Upper lobe of left lung (tissue), 6 donors: ENCODE results near the gene SYDE1. TPM values are rescaled to one million over a fixed set of nuclear protein-coding genes. Genes with fewer than 3 reads are reported as not detected.

Experiments used
- ATAC-seq, 2 donors: fragments of 200-7000 bp; cut with Tn5 transposase; one replicate each; pipeline ENCODE4 v1.9.1; 2022; ENCODE audit warnings: mild to moderate bottlenecking in 2 of 2, moderate library complexity in 2 of 2; ENCODE audit not compliant: low FRiP score in 2 of 2
- DNase-seq, 2 donors: peaks; one replicate each; pipeline ENCODE4 v3.0.0-alpha.2; 2019 to 2020
- H3K27ac ChIP-seq, 4 donors: fragments of 200-600 bp; sonication (generic); one replicate each; pipeline ENCODE4 v1.5.1; 2016 to 2019
- H3K27me3 ChIP-seq, 4 donors: fragments of 200-600 bp; sonication (generic); one replicate each; pipeline ENCODE4 v1.5.1; 2017 to 2019
- H3K36me3 ChIP-seq, 4 donors: fragments of 200-600 bp; sonication (generic); one replicate each; pipeline ENCODE4 v1.5.1; 2016 to 2019
- H3K4me1 ChIP-seq, 4 donors: fragments of 200-600 bp; sonication (generic); one replicate each; pipeline ENCODE4 v1.5.1; 2018 to 2019
- H3K4me3 ChIP-seq, 4 donors: fragments of 200-600 bp; sonication (generic); one replicate each; pipeline ENCODE4 v1.5.1; 2017 to 2019; ENCODE audit warnings: mild to moderate bottlenecking in 2 of 4, moderate library complexity in 1 of 4
- H3K9me3 ChIP-seq, 4 donors: fragments of 200-600 bp; sonication (generic); one replicate each; pipeline ENCODE4 v1.5.1; 2018 to 2019
- EP300 ChIP-seq, 4 donors: sonication (generic); formaldehyde crosslinking; IDR thresholded peaks; one replicate each; pipeline ENCODE4 v1.5.1; 2017; ENCODE audit warnings: antibody characterized with exemption in 4 of 4, control low read depth in 2 of 4
- POLR2A ChIP-seq, 4 donors: fragments of 450-650 bp; IDR thresholded peaks; one replicate each; pipeline ENCODE4 v1.5.1; 2016 to 2017; ENCODE audit warnings: antibody characterized with exemption in 4 of 4, mild to moderate bottlenecking in 2 of 4
- POLR2AphosphoS5 ChIP-seq, 2 donors: sonication (generic); formaldehyde crosslinking; IDR thresholded peaks; one replicate each; pipeline ENCODE4 v1.5.1; 2017; ENCODE audit warnings: antibody characterized with exemption in 2 of 2
- WGBS, 2 donors: methylation state at CpG; one replicate each; pipeline ENCODE4 v1.1.5; 2017 to 2018; 5-methylcytosine and 5-hydroxymethylcytosine counted together
- total RNA-seq, 6 donors: library from RNA; depleted of rRNA in 4 of 6; stranded (reverse); fragments of >200 nt in 4 of 6; gene quantifications; one replicate each; pipeline versions ENCODE4 v1.1.0 to v1.2.1, GENCODE V29; 2016 to 2021
- TF ChIP-seq, protein P1 (sequence below), 6 experiments: fragments of 450-650 bp in 4 of 6; fragments of 200-600 bp in 2 of 6; sonication (generic) in 2 of 6; IDR thresholded peaks; one replicate each; pipeline ENCODE4 v1.5.1; 2016 to 2019; ENCODE audit warnings: antibody characterized with exemption in 6 of 6
- donor health status: DM: no; HTN: no; CAD: no; lungs with moderate emphysema.
- donor health status: DM: no; HTN: yes; CAD: no; lungs with severe emphysema.

SYDE1 gene
- total RNA-seq, 6 donors from 2014 or later: 7.0 to 28.4 (median 14.2) TPM

DNA sequence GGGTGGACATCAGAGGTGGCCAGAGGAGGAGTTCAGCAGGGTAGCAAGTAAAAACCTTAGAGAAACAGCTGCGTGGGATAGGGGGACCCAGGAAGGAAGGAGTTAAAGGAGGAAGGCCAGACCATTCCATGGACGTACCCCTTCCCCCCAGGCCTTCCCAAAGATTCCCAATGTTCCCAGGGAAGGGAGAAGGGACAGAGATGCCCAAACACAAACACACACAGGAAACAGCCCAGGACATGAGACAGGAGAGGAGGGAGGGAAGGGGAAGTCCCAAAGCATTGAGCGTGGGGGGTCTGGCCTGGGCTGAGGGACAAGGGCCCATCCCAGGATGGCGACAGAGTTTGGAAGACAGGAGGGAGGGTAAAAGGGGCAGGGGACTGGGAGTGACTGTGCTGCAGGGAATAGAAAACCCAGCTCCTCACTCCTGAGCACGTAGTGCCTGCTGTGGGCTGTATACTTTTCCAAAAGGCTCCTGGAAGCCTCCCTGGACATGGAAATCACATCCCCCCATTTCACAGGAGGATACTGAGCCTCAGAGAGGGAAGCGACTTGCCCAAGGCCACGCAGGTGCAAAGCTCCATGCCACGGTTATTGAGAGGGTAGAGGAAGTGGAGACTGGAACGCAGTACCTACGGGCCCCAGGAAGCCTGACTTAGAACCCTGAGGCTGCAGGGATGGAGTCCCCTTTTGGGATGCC lies 1.1 kb downstream of the SYDE1 start:
- 34 to 39% methylated on average over 10 of the region's 10 CpGs for WGBS, 2 donors
- H3K36me3 ChIP-seq: peaks cover 0 to 46% (median 37%) of the 10 kb centered on the region in 4 donors
- peak in 1 of 2 donors; percentile 47 for TF ChIP-seq POLR2AphosphoS5 (IDR thresholded peaks at IDR 0.05)
- TF ChIP-seq EP300 (IDR thresholded peaks at IDR 0.05): no peak
- H3K9me3 ChIP-seq: peaks cover 0 to 6% (median 3%) of the 10 kb centered on the region in 4 donors
- no peak for DNase-seq
- peak in 1 of 2 donors; percentile 23 for ATAC-seq
- peak overlapping the region; percentile 86 to 94 (median 91) for H3K27ac ChIP-seq
- peaks cover 0 to 3% (median 0%) of the 10 kb centered on the region in 4 donors for H3K27me3 ChIP-seq
- peak overlapping the region; percentile 81 to 96 (median 82) for H3K4me3 ChIP-seq
- peaks cover 9 to 20% (median 14%) of the 10 kb centered on the region in 4 donors for H3K4me1 ChIP-seq

GRCh38 chr19:15108845-15109767 lies 1.9 kb downstream of the SYDE1 start:
- Histone ChIP-seq H3K27me3 (peaks cover 0 to 3% (median 0%) of the 10 kb centered on the region in 4 donors), H3K36me3 (peaks cover 0 to 54% (median 45%) of the 10 kb centered on the region in 4 donors), H3K4me3 (peak overlapping the region in 3 of 4 donors; percentile 81 to 96 (median 83)), H3K27ac (peak overlapping the region; percentile 44 to 94 (median 91)), H3K9me3 (peaks cover 0 to 3% (median 0%) of the 10 kb centered on the region in 4 donors), H3K4me1 (peaks cover 9 to 20% (median 14%) of the 10 kb centered on the region in 4 donors)
- 76 to 83% methylated on average over 2 to 9 of the region's 21 CpGs for WGBS, 2 donors
- ATAC-seq (no peak), DNase-seq (peak in 1 of 2 donors; percentile 80)
- TF ChIP-seq, protein P1, sequence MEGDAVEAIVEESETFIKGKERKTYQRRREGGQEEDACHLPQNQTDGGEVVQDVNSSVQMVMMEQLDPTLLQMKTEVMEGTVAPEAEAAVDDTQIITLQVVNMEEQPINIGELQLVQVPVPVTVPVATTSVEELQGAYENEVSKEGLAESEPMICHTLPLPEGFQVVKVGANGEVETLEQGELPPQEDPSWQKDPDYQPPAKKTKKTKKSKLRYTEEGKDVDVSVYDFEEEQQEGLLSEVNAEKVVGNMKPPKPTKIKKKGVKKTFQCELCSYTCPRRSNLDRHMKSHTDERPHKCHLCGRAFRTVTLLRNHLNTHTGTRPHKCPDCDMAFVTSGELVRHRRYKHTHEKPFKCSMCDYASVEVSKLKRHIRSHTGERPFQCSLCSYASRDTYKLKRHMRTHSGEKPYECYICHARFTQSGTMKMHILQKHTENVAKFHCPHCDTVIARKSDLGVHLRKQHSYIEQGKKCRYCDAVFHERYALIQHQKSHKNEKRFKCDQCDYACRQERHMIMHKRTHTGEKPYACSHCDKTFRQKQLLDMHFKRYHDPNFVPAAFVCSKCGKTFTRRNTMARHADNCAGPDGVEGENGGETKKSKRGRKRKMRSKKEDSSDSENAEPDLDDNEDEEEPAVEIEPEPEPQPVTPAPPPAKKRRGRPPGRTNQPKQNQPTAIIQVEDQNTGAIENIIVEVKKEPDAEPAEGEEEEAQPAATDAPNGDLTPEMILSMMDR (IDR thresholded peaks at IDR 0.05): no peak
- no peak for TF ChIP-seq POLR2A (IDR thresholded peaks at IDR 0.05)
- no peak for TF ChIP-seq POLR2AphosphoS5 (IDR thresholded peaks at IDR 0.05)
- TF ChIP-seq EP300 (IDR thresholded peaks at IDR 0.05): no peak

GRCh38 chr19:15109768-15110417 lies 2.7 kb downstream of the SYDE1 start:
- H3K4me3 ChIP-seq: no peak overlapping the region
- TF ChIP-seq POLR2AphosphoS5 (IDR thresholded peaks at IDR 0.05) (no peak), POLR2A (IDR thresholded peaks at IDR 0.05) (no peak), EP300 (IDR thresholded peaks at IDR 0.05) (no peak)
- TF ChIP-seq, protein P1 (IDR thresholded peaks at IDR 0.05): no peak
- peak overlapping the region in 2 of 4 donors; percentile 91 to 94 for H3K27ac ChIP-seq
- ATAC-seq (no peak), DNase-seq (peak in 1 of 2 donors; percentile 85)
- 94% methylated on average over 26 of the region's 49 CpGs; no CpG with 5 or more reads in 1 of the 2 donors for WGBS, 2 donors
- peaks cover 9 to 20% (median 14%) of the 10 kb centered on the region in 4 donors for H3K4me1 ChIP-seq
- H3K36me3 ChIP-seq: peaks cover 0 to 62% (median 52%) of the 10 kb centered on the region in 4 donors
- H3K9me3 ChIP-seq: no peaks in the 10 kb centered on the region
- H3K27me3 ChIP-seq: peaks cover 0 to 3% (median 0%) of the 10 kb centered on the region in 4 donors

GRCh38 chr19:15110418-15110815 lies 3.2 kb downstream of the SYDE1 start:
- ATAC-seq (no peak), DNase-seq (peak in 1 of 2 donors; percentile 72)
- no peaks in the 10 kb centered on the region for H3K9me3 ChIP-seq
- WGBS, 2 donors: 88 to 97% methylated on average over 7 to 13 of the region's 17 CpGs
- no peak overlapping the region for H3K27ac ChIP-seq
- peaks cover 10 to 23% (median 16%) of the 10 kb centered on the region in 4 donors for H3K4me1 ChIP-seq
- peaks cover 0 to 68% (median 57%) of the 10 kb centered on the region in 4 donors for H3K36me3 ChIP-seq
- no peak for TF ChIP-seq POLR2A (IDR thresholded peaks at IDR 0.05)
- TF ChIP-seq, protein P1 (IDR thresholded peaks at IDR 0.05): no peak
- no peak for TF ChIP-seq EP300 (IDR thresholded peaks at IDR 0.05)
- no peak for TF ChIP-seq POLR2AphosphoS5 (IDR thresholded peaks at IDR 0.05)
- H3K4me3 ChIP-seq: no peak overlapping the region
- H3K27me3 ChIP-seq: peaks cover 0 to 3% (median 0%) of the 10 kb centered on the region in 4 donors
